ENCODE measurements around the gene PIWIL4.

DNA sequence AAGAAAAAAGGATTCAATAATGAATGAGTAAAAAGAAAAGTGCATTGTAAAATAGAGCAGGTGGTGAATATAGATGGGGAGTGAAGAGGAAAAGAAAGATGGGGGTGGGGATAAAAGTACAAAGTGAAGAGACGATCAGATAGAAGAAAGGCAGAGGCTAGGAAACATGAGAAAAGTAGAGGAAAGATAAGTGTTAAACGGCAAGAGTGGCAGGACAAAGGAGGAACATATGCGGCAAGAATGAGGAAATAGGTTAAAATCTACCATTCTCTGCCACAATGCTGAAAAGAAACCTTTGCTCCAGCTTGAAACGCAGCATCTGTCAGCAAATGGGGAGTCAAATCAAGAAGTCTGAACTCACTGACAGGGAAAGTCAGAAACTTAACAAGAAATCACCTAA lies 16.7 kb upstream of the PIWIL4 start:
- TF ChIP-seq JUND (IDR thresholded peaks at IDR 0.05) (no peak), TAF1 (IDR thresholded peaks at IDR 0.05; ENCODE audit: borderline replicate concordance, low read depth, low read length) (no peak)

All from SK-N-SH (cell line).